DND-41 (cell line): ENCODE results near the gene GRID1.

Experiments used
- EZH2 ChIP-seq: IDR thresholded peaks from 3 replicates; pipeline ENCODE4 v1.6.1; 2012; ENCODE audit warnings: borderline replicate concordance, low read depth, mild to moderate bottlenecking, moderate library complexity, low read length, inconsistent platforms; ENCODE audit not compliant: severe bottlenecking
- TF ChIP-seq, protein P1 (sequence below): IDR thresholded peaks from 2 replicates; pipeline ENCODE4 v1.5.1; 2012; ENCODE audit warnings: borderline replicate concordance, low read length, moderate library complexity, mild to moderate bottlenecking; ENCODE audit not compliant: poor library complexity, severe bottlenecking; ENCODE audit errors: extremely low read depth

- TF ChIP-seq, protein P1, sequence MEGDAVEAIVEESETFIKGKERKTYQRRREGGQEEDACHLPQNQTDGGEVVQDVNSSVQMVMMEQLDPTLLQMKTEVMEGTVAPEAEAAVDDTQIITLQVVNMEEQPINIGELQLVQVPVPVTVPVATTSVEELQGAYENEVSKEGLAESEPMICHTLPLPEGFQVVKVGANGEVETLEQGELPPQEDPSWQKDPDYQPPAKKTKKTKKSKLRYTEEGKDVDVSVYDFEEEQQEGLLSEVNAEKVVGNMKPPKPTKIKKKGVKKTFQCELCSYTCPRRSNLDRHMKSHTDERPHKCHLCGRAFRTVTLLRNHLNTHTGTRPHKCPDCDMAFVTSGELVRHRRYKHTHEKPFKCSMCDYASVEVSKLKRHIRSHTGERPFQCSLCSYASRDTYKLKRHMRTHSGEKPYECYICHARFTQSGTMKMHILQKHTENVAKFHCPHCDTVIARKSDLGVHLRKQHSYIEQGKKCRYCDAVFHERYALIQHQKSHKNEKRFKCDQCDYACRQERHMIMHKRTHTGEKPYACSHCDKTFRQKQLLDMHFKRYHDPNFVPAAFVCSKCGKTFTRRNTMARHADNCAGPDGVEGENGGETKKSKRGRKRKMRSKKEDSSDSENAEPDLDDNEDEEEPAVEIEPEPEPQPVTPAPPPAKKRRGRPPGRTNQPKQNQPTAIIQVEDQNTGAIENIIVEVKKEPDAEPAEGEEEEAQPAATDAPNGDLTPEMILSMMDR, result no peak
- no peak for TF ChIP-seq EZH2
These were observed 503.8 kb downstream of the GRID1 start for GRCh38 chr10:85862771-85863170.
